ENCODE measurements around the gene GET4.

GRCh38 chr7:883055-884021 lies 7.0 kb downstream of the GET4 start:
- no peak for TF ChIP-seq CTCF (IDR thresholded peaks at IDR 0.05)
- no peak for TF ChIP-seq POLR2AphosphoS5 (IDR thresholded peaks at IDR 0.05; ENCODE audit: low read depth, low read length)
- no peak for TF ChIP-seq REST (IDR thresholded peaks at IDR 0.05; ENCODE audit: insufficient read depth in 1 of 2, low read depth in 2 of 2, low read length in 1 of 2)

Measured in Panc1 (cell line).